HG02623 (cell line): ENCODE data around the gene ABCG2.
A peak's percentile ranks its signal among the peaks of the same experiment; 100 is the strongest.

ENCODE experiments used
- ATAC-seq: cut with Tn5 transposase; IDR thresholded peaks from one replicate; pipeline ENCODE4 v1.9.1; 2021; ENCODE audit warnings: moderate library complexity; ENCODE audit not compliant: unreplicated experiment

ABCG2 gene

DNA sequence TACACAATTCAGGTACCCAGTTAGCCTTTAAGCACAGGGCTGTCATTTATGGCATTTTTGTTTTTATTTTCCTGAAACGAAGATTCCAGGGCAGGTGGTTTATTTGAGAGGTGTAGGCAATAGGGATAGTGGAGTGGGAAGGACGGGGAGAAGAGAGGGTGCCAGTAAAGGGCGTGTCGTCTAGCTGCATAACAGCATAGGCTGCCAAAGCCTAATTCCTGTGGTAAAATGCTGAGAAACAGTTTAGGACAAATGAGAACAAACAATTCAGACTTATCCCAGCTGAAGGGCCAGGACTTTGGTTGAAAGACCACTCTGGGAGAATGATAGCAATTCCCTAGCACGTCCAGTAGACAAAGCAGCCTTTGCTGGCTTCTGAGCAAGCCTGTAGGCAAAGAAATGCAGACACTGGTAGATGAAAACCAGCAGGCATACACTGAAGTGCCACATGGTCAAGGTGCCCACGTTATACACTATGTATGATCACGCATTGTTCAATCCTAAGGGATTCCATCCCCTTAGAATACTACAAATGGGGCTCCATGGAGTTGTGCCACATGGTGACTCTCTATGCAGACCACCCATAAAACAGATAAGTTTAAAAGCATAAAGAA lies 80.4 kb downstream of the ABCG2 start:
- ATAC-seq, result no peak

DNA sequence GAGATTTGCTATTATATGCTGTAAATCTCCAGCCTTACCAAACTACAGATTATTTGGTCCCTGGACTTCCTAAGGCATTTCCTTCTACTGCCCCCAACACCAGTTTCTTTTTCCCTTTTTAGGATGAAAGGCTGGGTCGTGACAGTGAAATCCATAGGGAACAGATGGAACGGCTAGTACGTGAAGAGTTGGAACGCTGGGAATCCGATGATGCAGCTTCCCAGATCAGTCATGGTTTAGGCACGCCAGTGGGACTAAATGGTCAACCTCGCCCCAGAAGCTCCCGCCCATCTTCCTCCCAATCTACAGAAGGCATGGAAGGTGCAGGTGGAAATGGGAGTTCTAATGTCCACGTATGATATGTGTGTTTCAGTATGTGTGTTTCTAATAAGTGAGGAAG lies 83.1 kb downstream of the ABCG2 start:
- ATAC-seq, result no peak

DNA sequence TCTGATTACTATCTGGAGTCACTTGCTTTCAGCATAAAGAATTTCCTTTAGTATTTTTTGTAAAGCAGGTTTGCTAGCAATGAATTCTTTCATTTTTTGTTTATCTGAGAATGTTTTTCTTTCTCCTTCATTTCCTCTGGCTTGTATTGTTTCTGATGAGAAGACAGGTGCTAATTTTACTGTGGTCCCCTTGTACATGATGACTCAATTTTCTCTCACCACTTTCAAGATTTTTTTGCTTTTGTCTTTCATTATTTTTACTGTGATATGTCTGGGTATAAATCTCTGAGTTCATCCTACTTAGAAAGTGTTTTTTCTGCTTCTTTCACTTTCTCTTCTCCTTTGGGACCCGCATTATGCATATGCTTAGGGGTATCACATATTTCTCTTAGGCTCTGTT lies 88.4 kb downstream of the ABCG2 start:
- no peak for ATAC-seq

DNA sequence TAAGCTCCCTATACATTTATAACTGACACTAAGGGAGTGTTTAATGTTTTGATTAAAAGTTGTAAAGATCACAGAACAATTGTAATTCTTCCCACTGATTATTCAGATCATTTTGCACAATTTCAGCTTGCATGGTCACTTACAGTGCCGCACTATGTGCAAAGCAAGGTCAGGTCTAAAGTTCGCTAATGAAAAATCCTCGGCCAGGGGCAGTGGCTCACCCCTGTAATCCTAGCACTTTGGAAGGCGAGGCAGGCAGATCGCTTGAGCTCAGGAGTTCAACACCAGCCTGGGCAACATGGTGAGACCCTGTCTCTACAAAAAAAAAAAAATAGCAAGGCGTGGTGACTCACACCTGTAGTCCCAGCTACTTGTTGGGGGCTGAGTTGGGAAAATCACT lies 94.0 kb downstream of the ABCG2 start:
- no peak for ATAC-seq

DNA sequence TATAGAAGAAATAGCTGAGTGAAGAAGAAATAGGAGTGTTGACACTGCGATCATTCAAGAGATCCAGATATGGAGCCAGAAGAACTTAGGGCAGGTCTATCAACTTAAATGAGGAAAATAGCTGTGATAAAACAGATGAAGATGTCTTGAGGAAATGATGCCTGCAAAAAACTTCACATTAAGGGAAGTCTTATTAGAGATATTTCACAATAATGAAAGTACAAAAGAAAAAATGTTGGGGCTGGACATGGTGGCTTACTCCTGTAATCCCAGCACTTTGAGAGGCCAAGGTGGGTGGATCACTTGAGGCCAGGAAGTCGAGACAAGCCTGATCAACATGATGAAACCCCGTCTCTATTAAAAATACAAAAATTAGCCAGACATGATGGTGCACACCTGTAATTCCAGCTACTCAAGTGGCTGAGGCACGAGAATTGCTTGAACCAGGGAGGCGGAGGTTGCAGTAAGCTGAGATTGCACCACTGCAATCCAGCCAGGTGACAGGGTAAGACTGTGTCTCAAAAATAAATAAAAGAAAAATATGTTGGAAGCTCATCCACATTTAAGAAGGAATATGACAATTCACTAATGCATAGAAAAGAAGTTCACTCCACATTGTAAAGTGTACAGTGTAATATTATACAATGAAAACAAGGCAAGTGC lies 94.7 kb downstream of the ABCG2 start:
- no peak for ATAC-seq

DNA sequence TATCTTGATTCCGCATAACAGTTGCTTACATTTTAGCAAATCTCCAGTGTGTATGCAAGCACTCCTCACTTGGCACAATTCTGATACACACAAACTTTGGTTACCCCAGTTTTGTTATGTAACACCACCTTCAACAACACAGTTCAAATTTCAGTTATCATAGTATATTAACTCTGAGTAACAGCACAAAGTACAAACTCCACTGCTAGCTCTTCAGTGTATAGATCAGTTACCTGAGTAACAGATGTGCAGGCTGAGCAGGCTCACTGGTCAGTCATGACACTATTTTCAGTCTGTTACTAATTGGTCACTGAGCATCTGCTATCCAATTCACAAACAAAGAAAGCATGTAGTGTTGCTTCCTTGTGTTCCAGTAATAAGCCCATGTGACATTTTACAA lies 95.6 kb downstream of the ABCG2 start:
- ATAC-seq, result no peak

DNA sequence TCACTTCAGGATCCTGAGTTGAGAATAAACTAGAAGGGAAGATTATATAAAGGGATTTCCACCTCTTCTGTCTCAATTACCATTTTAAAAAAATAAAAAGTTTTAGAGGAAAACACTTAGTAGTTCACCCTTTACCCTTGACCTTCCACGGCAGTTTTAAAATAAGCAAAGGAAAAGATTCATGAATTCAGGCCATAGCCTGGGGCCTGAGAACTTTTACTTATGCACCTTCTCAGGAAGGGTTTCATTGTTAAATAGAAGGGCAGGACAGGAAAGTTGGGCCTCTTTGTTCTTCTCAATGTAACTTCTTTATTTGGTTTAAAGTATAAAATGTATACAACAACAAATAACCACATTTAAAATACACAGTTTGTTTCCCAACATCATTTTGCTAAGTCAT lies 96.1 kb downstream of the ABCG2 start:
- ATAC-seq, result no peak

DNA sequence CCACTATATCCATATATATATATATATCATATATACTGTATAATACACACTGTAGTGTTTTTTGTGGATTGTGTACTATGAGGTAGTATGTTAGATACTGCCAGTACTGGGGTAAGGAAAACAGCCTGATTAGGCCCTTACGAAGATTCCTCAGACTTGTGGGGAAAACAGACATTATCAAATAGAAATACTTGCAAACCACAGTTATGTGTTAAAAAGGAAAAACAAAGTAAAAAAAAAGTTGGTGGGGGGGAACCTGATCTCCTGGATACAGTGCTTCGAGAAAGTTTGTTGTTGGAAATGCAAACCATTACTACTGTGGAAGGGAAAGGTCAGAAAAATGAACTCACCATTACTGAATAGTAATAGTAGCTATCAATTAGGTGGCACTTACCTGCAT lies 98.0 kb downstream of the ABCG2 start:
- no peak for ATAC-seq

DNA sequence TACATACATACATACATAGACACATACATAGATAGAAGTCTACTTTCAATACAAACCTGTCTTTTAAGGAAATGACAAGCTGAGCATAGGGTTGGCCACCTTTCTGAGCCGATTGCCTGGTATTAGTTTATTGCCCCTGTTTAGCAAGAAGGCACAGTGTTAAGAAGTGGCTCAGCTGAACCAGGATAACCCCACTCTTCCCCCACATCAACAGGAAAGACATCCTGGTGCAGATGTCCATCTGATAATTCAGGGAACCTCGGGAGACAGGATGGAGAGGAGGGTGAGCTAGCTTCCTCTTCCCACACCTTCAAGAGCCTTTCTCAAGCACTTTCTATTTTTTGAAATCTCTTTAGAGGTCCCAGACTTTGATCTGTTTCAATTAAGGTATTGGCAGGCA lies 98.7 kb downstream of the ABCG2 start:
- no peak for ATAC-seq

DNA sequence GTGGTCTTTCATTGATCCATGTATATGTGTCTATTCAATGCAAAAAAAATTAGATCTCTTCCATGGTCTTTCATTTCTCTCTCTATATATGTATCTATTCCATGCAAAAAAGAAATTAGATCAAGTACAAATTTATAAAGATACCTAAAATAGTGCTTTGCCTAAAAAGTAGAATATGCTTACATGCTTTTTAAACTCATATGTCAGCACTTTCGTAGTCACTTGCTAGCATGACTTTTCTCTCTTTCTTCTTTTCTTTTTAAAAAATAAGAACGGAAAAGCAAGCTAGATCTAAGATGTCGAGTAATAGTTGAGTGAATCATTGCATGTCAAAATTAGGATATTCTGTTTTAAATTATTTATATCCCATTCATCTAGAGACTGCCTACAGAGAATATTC lies 100.1 kb downstream of the ABCG2 start:
- no peak for ATAC-seq

DNA sequence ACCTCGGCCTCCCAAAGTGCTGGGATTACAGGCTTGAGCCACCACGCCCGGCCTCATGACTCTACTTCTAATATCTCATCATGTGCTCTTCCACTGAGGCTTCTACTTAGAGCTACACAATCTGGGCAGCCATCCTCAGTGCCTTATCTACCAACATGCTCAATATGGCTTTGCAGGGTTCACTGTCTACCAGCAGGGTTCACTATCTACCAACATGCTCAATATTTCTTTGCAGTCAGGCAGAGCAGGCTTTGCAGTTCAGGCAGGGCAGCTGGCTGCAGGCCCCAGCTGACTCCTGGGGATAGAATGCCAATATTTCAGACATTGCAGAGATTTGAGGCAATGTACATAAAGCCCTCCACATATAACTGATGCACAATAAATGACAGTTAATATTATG lies 103.5 kb downstream of the ABCG2 start:
- ATAC-seq, result peak; percentile 53

DNA sequence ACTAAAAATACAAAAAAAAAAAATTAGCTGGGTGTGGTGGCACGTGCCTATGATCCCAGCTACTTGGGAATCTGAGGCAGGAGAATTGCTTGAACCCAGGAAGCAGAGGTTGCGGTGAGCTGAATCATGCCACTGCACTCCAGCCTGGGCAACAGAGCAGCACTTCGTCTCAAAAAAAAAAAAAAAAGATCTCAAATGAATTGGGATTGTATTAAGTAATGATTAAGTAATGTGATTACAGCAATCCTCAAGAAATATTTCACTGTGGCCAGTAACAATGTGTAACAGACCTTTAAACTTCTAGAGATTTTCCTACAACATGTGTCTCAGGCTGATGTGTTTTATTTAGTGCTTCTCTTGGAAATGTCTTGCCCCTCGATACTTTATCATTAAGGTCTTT lies 104.2 kb downstream of the ABCG2 start:
- ATAC-seq, result no peak

DNA sequence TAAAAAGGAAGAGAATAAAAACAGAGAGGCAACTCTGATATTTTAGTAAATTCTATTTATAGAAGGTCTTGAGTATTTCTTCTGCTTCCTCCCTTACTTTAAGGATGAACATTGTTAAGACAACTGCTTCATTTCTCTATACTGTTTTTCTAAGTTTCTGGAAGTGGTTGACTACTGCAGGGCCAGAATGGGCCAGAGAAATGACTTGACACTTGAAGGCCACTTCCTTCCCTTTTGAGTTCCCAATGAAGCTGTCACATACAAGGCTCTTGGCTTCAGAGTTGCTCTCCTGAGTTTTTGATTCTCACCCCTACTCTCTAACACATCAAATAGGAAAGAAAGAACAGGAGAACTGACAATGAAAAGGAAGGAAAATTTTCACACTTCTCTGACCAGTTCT lies 113.4 kb downstream of the ABCG2 start:
- no peak for ATAC-seq

DNA sequence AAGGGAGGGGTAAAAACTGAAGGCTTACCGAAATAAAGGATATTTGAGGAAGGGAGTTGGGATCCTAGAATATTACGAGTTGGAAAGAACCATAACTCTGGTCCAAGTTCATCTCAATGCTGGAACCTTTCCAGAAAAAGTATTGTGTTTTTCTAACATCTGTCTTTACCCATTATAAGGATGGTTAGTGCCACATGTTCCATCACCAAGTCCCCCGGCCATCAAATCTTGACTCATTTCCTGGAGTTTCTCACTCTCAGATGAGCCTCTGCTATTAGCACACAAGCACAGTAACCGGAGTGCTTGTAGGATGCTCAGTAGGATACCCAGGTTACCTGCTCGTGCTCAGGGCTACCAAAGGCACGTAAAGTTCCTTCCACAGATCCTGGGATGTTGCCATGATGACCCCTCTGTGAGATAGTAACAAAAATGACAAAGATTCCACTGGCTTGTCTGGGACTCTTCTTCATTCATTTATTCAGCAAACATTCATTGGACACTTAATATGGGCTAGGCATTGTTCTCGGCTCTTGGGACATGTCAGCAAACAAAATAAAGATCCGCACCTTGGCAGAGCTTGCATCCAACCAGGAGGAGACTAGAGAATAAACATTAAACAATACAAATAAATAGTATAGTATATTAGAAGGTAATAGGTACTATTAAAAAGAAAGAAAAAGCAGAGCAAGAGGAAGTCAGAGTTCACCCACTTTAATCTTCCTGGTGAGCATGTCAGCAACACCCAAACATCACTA lies 114.7 kb downstream of the ABCG2 start:
- ATAC-seq, result no peak

DNA sequence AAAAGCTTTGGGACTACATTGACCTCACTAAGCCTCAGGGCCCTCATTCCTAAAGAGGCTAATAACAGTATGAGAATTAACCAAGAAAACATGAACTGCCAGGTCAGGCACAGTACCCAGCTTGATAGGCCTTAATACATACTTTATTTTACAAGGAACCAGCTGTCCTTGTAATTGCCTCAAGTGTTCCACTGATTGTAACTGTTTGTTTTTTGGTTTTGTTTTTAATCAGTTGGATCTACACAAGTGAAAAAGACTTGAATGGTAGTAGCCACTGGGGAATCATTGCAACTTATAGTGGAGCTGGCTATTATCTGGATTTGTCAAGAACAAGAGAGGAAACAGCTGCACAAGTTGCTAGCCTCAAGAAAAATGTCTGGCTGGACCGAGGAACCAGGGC lies 115.4 kb downstream of the ABCG2 start:
- no peak for ATAC-seq

DNA sequence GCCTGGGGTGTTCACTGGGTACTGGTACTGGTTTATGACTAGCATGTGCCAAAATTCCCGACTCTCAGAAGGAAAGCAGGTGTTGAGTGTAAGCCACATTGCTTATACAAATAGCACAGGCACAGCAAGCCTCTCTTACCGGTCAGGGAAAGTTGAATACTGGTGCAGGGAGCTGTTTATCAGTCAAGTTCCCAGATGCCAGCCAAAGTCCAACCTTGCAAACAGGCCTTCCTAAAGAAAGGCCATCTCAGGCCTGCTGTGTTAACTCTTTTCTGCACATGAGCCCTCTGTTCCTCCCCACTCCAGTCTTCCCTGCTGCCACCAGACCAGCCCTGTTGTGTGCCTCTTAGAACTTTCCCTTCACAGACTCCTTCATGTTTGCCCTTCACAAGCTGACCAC lies 116.8 kb downstream of the ABCG2 start:
- ATAC-seq, result no peak

DNA sequence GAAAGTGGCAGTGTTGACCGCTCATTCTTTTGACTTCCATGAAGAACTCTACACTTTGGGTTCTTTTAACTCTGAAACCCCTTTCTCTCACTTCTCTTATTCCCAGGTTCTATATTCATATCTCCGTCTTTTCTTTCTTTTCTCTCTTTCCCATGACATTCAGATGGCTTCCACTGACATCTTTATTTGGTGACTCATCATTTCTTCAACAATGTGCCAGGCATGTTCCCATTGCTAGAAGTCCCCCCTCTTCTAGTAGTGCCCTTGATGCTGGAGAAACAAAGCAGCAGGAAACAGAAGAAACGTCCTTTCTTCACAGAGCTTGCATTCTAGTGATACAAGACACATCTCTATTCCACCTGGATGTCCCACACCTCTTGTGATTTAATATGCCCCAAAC lies 117.7 kb downstream of the ABCG2 start:
- no peak for ATAC-seq
